ENCODE results near the gene EXOSC2.

EXOSC2 gene

GRCh38 chr9:130739081-130739480, 45.5 kb downstream of the EXOSC2 start:
- DNase-seq (ENCODE audit: low read depth), result no peak

GRCh38 chr9:130740218-130741023, 46.8 kb downstream of the EXOSC2 start:
- no peak for DNase-seq (ENCODE audit: low read depth)

DNA sequence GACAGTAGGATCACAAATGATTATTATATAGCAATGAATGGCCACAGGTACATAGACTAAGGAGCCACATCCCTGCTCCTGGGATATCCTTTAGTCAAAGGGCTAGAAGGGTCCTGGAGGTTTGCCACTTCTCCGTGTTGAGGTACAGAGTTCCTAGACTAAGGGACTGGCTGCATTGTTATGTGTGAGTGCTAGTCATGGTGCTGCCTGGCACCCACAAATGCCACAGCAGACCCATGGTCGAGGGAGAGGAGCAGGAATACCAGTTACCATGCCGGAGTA, 47.4 kb downstream of the EXOSC2 start:
- no peak for DNase-seq (ENCODE audit: low read depth)

DNA sequence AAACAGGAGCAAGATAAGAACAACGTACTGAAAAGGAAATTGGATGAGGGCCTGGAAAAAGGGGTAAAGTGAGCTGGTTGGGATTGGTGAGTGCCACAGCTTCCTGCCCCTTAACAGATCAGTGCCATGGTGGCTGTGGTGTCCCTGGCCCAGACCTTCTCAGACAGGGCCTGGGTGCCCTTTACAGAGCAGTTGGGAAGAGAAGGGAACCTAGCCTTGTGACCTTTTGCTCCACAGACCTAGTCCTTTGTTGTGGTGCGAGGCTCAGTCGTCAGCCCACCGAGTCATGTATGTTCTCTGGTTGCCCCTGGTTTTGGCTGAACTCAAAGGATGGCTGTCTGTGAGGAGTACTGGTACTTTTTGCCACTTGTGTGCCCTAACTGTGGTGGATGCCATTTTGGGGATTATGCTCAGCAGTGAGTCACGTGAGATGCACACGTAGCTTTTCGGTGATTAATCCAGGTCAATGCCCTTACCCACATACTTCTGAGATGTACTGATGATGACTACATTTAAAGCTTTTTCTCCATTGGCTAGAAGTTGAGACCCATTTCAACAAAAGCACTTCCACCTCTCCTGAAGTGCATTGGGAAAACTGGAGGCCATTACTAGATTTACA, 48.4 kb downstream of the EXOSC2 start:
- DNase-seq (ENCODE audit: low read depth), result no peak

DNA sequence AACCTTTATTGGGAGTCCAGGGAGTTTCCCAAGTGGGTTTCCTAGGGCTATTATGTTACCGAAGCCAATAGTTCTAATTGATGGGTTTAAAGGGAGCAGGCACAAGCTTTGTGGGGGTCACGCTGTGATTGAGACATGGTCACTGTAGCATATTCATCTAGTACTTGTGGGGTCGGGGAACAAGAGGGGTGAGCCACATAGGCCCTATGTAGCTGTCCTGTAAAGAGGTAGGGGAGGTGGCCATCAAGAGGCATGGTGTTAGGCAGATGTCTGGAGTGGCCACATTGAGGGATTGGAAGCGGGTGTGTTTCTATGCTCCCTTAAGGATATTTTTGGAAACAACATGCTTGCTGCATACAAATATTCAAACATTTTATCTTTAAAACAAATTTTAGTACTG, 50.1 kb downstream of the EXOSC2 start:
- no peak for DNase-seq (ENCODE audit: low read depth)

- no peak for DNase-seq (ENCODE audit: low read depth)
Measured at GRCh38 chr9:130745210-130745800, 51.7 kb downstream of the EXOSC2 start.

DNA sequence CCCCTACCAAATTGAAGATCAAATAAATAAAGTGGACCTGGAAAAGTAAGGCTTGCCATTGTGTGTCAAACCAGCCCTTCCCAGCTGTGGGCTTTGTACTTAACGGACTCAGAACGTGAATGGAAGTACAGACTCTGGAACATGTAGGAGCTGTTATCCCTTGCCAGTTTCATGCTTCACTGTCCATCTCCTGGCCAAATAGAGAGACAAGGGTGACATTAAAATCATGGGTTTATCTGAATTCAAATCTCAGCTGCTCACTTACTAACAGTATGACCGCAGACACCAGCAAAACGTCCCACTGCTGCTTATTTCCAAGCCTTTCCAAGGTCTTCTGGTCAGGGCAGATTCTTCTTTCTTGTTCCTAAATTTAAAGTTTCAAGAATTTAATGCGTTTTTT, 52.2 kb downstream of the EXOSC2 start:
- no peak for DNase-seq (ENCODE audit: low read depth)

GRCh38 chr9:130746434-130747212, 53.0 kb downstream of the EXOSC2 start:
- DNase-seq (ENCODE audit: low read depth), result no peak

GRCh38 chr9:130751631-130752355, 58.2 kb downstream of the EXOSC2 start:
- DNase-seq (ENCODE audit: low read depth), result no peak
